HG02571 (cell line): ENCODE results near the gene TMEFF2.

Source experiments
- ATAC-seq: cut with Tn5 transposase; IDR thresholded peaks from one replicate; pipeline ENCODE4 v1.9.1; 2021; ENCODE audit warnings: mild to moderate bottlenecking, moderate library complexity; ENCODE audit not compliant: unreplicated experiment

Gene TMEFF2

GRCh38 chr2:192194866-192195547, at the start of gene TMEFF2:
TMEFF2 (minus strand) TSS chr2:192194933; CDS start chr2:192194524, 409 bp downstream.
- peak; percentile 62 for ATAC-seq

GRCh38 chr2:192243488-192243887, 48.8 kb upstream of the TMEFF2 start:
- ATAC-seq: no peak

- ATAC-seq: no peak
Measured at GRCh38 chr2:192236136-192236535, 41.4 kb upstream of the TMEFF2 start.

GRCh38 chr2:192230889-192231453, 36.2 kb upstream of the TMEFF2 start:
- ATAC-seq: no peak

- no peak for ATAC-seq
Measured at GRCh38 chr2:192228685-192229084, 34.0 kb upstream of the TMEFF2 start.

GRCh38 chr2:192218970-192219369, 24.2 kb upstream of the TMEFF2 start:
- no peak for ATAC-seq

GRCh38 chr2:192218377-192218776, 23.6 kb upstream of the TMEFF2 start:
- ATAC-seq: no peak

- no peak for ATAC-seq
Measured at GRCh38 chr2:192216336-192216735, 21.6 kb upstream of the TMEFF2 start.

GRCh38 chr2:192215096-192215877, 20.6 kb upstream of the TMEFF2 start:
- ATAC-seq: no peak

GRCh38 chr2:192208848-192209247, 14.1 kb upstream of the TMEFF2 start:
- no peak for ATAC-seq

GRCh38 chr2:192206399-192206798, 11.7 kb upstream of the TMEFF2 start:
- ATAC-seq: no peak

GRCh38 chr2:192203876-192204275, 9.1 kb upstream of the TMEFF2 start:
- no peak for ATAC-seq

GRCh38 chr2:192202373-192202772, 7.6 kb upstream of the TMEFF2 start:
- no peak for ATAC-seq

- no peak for ATAC-seq
Measured at GRCh38 chr2:192201116-192201515, 6.4 kb upstream of the TMEFF2 start.

- no peak for ATAC-seq
Measured at GRCh38 chr2:192197357-192197756, 2.6 kb upstream of the TMEFF2 start.

- ATAC-seq: no peak
Measured at GRCh38 chr2:192196421-192197194, 1.9 kb upstream of the TMEFF2 start.

GRCh38 chr2:192195548-192196418, 1.1 kb upstream of the TMEFF2 start:
- no peak for ATAC-seq

GRCh38 chr2:192194265-192194865, 368 bp downstream of the TMEFF2 start:
- ATAC-seq: peak; percentile 24

- no peak for ATAC-seq
Measured at GRCh38 chr2:192190474-192190873, 4.3 kb downstream of the TMEFF2 start.

- no peak for ATAC-seq
Measured at GRCh38 chr2:192186806-192187205, 7.9 kb downstream of the TMEFF2 start.
